Neutrophil (primary cell): ENCODE data around the gene C1orf53.

Source experiments
- H3K27ac ChIP-seq: fragments of 200-600 bp; sonication (generic); 2 replicates; pipeline ENCODE4 v1.5.1; 2016; ENCODE audit warnings: mild to moderate bottlenecking, moderate library complexity
- H3K27me3 ChIP-seq: fragments of 200-600 bp; sonication (generic); 2 replicates; pipeline ENCODE4 v1.6.0; 2016; ENCODE audit warnings: mild to moderate bottlenecking
- H3K36me3 ChIP-seq: fragments of 200-600 bp; sonication (generic); 2 replicates; pipeline ENCODE4 v1.5.1; 2017
- H3K4me1 ChIP-seq, 2 experiments: fragments of 200-600 bp in 1 of 2; sonication (generic) in 1 of 2; 1 replicate in 1 of 2; 2 replicates in 1 of 2; pipeline versions ENCODE4 v1.5.1 to v1.6.1; 2013 to 2016; ENCODE audit warnings: low read depth in 1 of 2, low read length in 1 of 2, mild to moderate bottlenecking in 1 of 2, moderate library complexity in 1 of 2; ENCODE audit not compliant: control insufficient read depth in 1 of 2, insufficient read depth in 1 of 2
- H3K4me3 ChIP-seq, 2 experiments: fragments of 200-600 bp in 1 of 2; sonication (generic) in 1 of 2; 1 replicate in 1 of 2; 2 replicates in 1 of 2; pipeline ENCODE4 v1.5.1; 2013 to 2016; ENCODE audit warnings: low read depth in 1 of 2, low read length in 1 of 2, mild to moderate bottlenecking in 1 of 2, moderate library complexity in 1 of 2
- H3K9me3 ChIP-seq: fragments of 200-600 bp; sonication (generic); 2 replicates; pipeline ENCODE4 v1.5.1; 2016
- TF ChIP-seq, protein P1 (sequence below): fragments of 200-600 bp; sonication (generic); IDR thresholded peaks from 2 replicates; pipeline ENCODE4 v1.5.1; 2016; ENCODE audit warnings: antibody characterized with exemption

Gene C1orf53

DNA sequence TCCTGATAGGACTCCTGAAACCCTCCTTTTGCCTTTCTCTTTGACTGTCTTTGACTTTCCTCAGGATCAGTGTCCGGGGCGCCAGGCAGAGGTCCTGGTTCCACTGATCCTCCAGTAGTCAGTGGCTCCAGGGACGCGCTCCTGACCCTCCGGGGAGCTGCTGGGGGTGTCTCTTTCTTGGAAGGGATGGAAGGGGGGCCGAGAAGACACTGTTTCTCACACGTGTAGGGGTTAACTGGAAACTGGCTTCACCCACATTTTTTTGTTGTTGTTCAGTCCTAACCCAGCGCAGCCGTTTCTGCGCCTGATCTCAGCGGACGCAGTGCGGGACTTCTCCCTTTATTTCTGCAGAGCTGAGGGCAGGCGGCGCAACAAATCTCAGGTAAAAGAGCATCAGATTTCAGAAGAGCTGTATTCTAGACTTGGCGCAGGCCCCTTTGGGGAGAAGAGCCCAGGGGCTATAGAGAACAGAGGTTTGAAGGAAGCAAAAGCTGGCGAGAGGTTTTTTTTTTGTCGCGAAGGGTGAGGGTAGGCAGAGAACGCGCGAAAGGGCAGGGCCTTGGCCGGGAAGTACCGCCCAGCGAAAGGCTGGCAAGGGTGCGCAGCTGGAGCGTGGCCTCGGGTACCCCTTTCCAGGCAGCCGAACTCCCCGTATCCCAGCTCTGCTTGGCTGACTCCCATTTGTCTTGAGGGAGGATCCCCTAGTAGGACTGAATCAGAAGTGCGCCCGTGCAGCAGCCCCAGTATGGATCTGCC is 10.5 kb downstream of the C1orf53 start:
- Histone ChIP-seq H3K27me3 (peaks cover 100% of the 10 kb centered on the region), H3K27ac (no peak overlapping the region), H3K36me3 (no peaks in the 10 kb centered on the region), H3K9me3 (no peaks in the 10 kb centered on the region), H3K4me1 (peaks cover 33 to 50% of the 10 kb centered on the region in 2 experiments), H3K4me3 (no peak overlapping the region)
- TF ChIP-seq, protein P1, sequence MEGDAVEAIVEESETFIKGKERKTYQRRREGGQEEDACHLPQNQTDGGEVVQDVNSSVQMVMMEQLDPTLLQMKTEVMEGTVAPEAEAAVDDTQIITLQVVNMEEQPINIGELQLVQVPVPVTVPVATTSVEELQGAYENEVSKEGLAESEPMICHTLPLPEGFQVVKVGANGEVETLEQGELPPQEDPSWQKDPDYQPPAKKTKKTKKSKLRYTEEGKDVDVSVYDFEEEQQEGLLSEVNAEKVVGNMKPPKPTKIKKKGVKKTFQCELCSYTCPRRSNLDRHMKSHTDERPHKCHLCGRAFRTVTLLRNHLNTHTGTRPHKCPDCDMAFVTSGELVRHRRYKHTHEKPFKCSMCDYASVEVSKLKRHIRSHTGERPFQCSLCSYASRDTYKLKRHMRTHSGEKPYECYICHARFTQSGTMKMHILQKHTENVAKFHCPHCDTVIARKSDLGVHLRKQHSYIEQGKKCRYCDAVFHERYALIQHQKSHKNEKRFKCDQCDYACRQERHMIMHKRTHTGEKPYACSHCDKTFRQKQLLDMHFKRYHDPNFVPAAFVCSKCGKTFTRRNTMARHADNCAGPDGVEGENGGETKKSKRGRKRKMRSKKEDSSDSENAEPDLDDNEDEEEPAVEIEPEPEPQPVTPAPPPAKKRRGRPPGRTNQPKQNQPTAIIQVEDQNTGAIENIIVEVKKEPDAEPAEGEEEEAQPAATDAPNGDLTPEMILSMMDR = no peak

DNA sequence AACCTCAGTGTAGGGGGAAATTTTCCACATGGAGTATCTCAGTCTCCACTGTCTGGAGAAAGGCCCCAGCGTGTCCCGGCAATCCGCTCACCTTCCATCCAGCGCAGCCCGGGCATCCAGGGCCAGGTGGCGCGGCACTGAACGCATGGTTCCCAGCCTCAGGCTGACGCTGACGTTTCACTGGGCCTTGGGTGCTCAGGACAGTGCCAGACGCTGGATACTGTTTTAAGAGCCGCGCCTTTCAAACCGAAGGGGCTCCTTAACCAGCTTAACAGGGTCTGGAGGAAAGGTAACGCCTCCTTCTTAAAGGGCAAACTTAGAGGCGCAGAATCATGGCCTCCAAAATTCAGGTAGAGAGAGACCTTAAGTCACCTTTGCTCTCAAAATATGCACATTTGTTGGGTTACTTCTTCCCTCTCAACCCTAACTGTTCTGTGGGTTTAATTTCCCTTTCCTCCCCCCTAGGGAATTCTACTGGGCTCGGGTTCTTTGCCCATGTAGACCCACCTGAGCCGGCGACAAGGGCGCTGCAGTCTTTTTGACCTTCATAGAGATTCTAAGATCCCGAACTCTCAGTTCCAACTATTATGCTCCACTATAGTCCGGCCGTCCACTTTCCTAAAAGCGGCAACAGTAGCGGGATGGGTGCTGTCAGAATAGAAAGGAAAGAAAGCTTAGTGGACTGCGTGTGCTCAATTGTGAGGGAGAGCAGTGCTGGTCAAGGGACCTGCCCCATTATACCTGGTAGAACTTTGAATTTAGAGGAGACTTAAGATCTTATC is 11.3 kb downstream of the C1orf53 start:
- H3K27me3 ChIP-seq = peaks cover 100% of the 10 kb centered on the region
- H3K4me1 ChIP-seq = peaks cover 40 to 58% of the 10 kb centered on the region in 2 experiments
- no peaks in the 10 kb centered on the region for H3K36me3 ChIP-seq
- TF ChIP-seq, protein P1 = no peak
- H3K4me3 ChIP-seq = no peak overlapping the region
- H3K27ac ChIP-seq = no peak overlapping the region
- no peaks in the 10 kb centered on the region for H3K9me3 ChIP-seq

DNA sequence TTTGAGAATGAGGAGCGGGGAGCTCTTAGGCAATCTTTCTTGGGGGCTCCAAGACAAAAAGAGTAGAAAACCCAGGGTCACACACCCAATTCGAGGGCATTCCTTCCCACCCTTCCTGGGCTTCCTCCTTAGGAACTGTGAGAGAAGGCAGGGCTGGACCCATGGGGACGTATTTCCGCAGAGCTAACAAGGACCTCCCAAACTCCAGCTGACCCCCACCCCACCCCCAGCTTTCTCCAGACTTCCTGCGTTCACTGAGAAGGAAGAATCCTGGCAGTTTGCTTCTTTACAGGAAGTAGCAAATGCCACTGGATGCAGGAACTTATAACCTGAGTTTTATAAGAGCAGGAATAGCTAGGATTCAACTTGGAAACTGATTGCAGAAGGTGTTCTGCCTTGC is 12.1 kb downstream of the C1orf53 start:
- Histone ChIP-seq H3K4me1 (peaks cover 47 to 66% of the 10 kb centered on the region in 2 experiments), H3K27ac (no peak overlapping the region), H3K4me3 (no peak overlapping the region), H3K36me3 (no peaks in the 10 kb centered on the region), H3K9me3 (no peaks in the 10 kb centered on the region), H3K27me3 (peaks cover 100% of the 10 kb centered on the region)
- TF ChIP-seq, protein P1 = no peak

DNA sequence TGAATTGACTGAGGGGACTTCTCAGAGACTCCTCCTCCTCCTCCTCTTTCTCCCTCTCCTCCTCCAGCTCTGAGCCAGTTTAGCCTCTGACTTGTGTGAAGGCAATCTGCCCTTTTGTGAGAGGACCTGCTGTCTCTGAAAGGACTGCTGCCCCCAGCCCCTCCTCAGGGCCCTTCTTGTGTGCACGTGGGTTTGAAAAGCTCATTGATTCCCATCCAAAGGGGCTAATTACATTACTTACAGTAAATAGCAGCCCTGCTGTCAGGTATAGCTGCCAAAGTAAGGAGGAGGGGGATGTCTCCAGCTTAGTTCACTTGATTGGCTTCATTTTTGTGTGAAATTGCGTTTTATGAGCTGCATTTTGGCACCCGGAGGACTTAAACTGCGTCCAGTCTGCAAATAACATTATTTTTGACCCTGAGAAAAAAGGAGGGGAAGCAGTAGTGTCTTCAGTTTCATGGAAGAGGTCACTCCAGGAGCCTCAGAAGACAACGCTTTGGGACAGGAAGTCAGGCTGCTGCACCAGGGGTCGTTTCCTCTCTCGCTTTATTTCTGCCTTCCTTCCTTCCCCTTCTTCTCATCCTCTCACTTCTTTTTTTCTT is 12.9 kb downstream of the C1orf53 start:
- TF ChIP-seq, protein P1 = no peak
- H3K4me1 ChIP-seq = peaks cover 55 to 74% of the 10 kb centered on the region in 2 experiments
- H3K9me3 ChIP-seq = no peaks in the 10 kb centered on the region
- H3K27ac ChIP-seq = no peak overlapping the region
- H3K27me3 ChIP-seq = peaks cover 100% of the 10 kb centered on the region
- no peaks in the 10 kb centered on the region for H3K36me3 ChIP-seq
- H3K4me3 ChIP-seq = no peak overlapping the region

DNA sequence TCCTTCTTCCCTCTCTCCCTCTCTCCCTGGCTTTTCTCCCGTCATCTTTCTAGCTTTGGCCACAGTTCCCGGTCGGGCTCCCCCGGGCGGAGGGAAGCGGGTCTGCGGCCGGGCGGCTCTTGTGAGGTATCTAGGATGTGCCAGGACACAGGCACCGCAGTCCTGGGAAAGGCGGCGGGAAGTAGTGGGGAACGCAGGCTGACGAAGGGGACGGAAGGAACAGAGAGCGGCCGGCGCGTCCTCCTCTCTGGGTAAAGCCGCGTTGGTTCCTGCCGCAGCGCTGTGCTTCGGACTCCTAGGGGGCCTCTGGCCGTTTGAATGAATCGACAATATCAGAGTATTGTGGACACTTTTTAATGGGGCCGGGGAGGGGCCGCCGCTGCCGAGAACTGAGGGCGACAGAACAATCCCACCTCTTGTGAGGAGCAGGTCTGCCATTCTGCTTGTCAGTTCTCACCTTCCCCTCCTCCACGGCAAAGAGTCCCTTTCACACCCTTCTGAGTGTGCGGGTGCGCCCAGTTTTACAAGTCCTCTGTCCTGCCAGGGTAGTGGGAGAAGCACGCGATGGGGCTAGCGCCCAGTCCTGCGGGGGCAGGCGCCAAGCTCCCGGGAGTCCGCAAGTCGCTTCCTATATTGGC is 13.6 kb downstream of the C1orf53 start:
- Histone ChIP-seq H3K4me3 (no peak overlapping the region), H3K27me3 (peaks cover 100% of the 10 kb centered on the region), H3K9me3 (no peaks in the 10 kb centered on the region), H3K4me1 (peaks cover 61 to 72% of the 10 kb centered on the region in 2 experiments), H3K36me3 (no peaks in the 10 kb centered on the region), H3K27ac (no peak overlapping the region)
- TF ChIP-seq, protein P1 = no peak
